Gastrocnemius medialis (tissue), 4 donors: Measurements from ENCODE around the gene DCST1. TPM values are rescaled to one million over a fixed set of nuclear protein-coding genes. Genes with fewer than 3 reads are reported as not detected.
A peak's percentile ranks its signal among the peaks of the same experiment; 100 is the strongest.

Experiments used
- ATAC-seq, 2 donors: fragments of 150-250 bp; one replicate each; pipeline ENCODE4 v1.9.1; 2016
- DNase-seq, 2 donors: peaks; one replicate each; pipeline ENCODE4 v3.0.0-alpha.2; 2019
- H3K27ac ChIP-seq, 4 donors: fragments of 200-600 bp; sonication (generic); 1 replicate in 1 of 4; 2 replicates in 3 of 4; pipeline ENCODE4 v1.5.1; 2016 to 2018; ENCODE audit warnings: mild to moderate bottlenecking in 2 of 4, moderate library complexity in 1 of 4
- H3K27me3 ChIP-seq, 3 donors: fragments of 200-600 bp; sonication (generic) in 2 of 3; 1 replicate in 1 of 3; 2 replicates in 2 of 3; pipeline versions ENCODE4 v1.5.1 to v1.6.0; 2016 to 2019; ENCODE audit warnings: mild to moderate bottlenecking in 1 of 3, moderate library complexity in 1 of 3
- H3K36me3 ChIP-seq, 2 donors: fragments of 200-600 bp; sonication (generic) in 1 of 2; one replicate each; pipeline ENCODE4 v1.5.1; 2017 to 2018
- H3K4me1 ChIP-seq, 2 donors: fragments of 200-600 bp; sonication (generic) in 1 of 2; one replicate each; pipeline ENCODE4 v1.5.1; 2016 to 2017; ENCODE audit warnings: mild to moderate bottlenecking in 2 of 2
- H3K4me3 ChIP-seq, 4 donors: fragments of 200-600 bp; sonication (generic) in 3 of 4; 1 replicate in 1 of 4; 2 replicates in 3 of 4; pipeline ENCODE4 v1.5.1; 2016 to 2019; ENCODE audit warnings: mild to moderate bottlenecking in 2 of 4
- H3K9me3 ChIP-seq, 3 donors: fragments of 200-600 bp; sonication (generic) in 2 of 3; 1 replicate in 1 of 3; 2 replicates in 2 of 3; pipeline ENCODE4 v1.5.1; 2016 to 2019
- POLR2A ChIP-seq, 2 donors: fragments of 450-650 bp; IDR thresholded peaks; one replicate each; pipeline ENCODE4 v1.6.1; 2017; ENCODE audit warnings: antibody characterized with exemption in 2 of 2, mild to moderate bottlenecking in 2 of 2, moderate library complexity in 2 of 2
- in situ Hi-C, 4 donors: fragments of 200-750 bp; cut with MboI; loops; one replicate each; pipeline versions ENCODE4 v1.15.0 to v1.8.0; 2017; ENCODE audit warnings: low sequenced_read_pairs in 4 of 4
- intact Hi-C: fragments of 100-400 bp; cut with DNase I; formaldehyde crosslinking; loops from one replicate; pipeline ENCODE4 v1.15.1; 2023; ENCODE audit warnings: low total_unique reads
- total RNA-seq, 4 donors: library from RNA; depleted of rRNA; stranded (reverse); fragments of >200 nt; gene quantifications; one replicate each; pipeline versions ENCODE4 v1.1.0 to v1.2.3, GENCODE V29; 2016
- TF ChIP-seq, protein P1 (sequence below), 5 experiments: fragments of 450-650 bp in 3 of 5; fragments of 200-600 bp in 2 of 5; sonication (generic) in 2 of 5; IDR thresholded peaks in 4 of 5; conservative IDR thresholded peaks in 1 of 5; 1 replicate in 4 of 5; 2 replicates in 1 of 5; pipeline ENCODE4 v1.5.1; 2016 to 2019; ENCODE audit warnings: antibody characterized with exemption in 5 of 5, mild to moderate bottlenecking in 3 of 5, moderate library complexity in 3 of 5

Gene DCST1
- total RNA-seq, 4 donors from 2014 or later = 0.13 to 0.35 TPM; not detected in 2

DNA sequence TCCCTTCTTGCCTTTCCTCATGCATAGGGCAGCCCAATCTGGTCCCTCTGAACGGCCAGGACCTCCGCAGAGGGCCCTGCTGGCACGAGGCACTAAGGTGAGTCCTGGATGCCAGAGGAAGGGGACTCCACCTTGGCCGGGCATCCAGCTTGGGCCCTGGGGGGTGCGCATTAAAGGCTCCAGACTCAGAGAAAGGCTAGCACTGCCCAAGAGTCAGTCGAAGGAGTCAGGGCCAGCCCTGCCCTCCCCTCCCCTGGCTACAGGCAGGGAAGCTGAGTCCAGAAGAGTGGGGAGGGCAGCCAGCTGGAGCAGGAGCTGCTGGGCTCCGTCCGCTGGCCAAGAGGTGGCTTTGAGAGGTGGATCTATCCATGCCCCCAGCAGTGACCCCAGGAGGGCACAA lies 27.1 kb downstream of the DCST1 start:
- Histone ChIP-seq H3K27ac (no peak overlapping the region), H3K4me1 (peaks cover 9 to 18% of the 10 kb centered on the region in 2 donors), H3K27me3 (no peaks in the 10 kb centered on the region), H3K36me3 (peaks cover 0 to 50% of the 10 kb centered on the region in 2 donors), H3K4me3 (no peak overlapping the region), H3K9me3 (no peaks in the 10 kb centered on the region)
- no peak for DNase-seq
- in situ Hi-C loops (loop anchor here in 1 of 4 donors (25.0 kb wide), 1 partner anchor 98 kb away; the partner anchor contains the start of genes CKS1B, PBXIP1, PYGO2 and SHC1), intact Hi-C loops (loop anchor here (1.0 kb wide), 1 partner anchor 15 kb away; no protein-coding TSS in a partner anchor)
- TF ChIP-seq POLR2A (IDR thresholded peaks at IDR 0.05) = no peak
- TF ChIP-seq, protein P1, sequence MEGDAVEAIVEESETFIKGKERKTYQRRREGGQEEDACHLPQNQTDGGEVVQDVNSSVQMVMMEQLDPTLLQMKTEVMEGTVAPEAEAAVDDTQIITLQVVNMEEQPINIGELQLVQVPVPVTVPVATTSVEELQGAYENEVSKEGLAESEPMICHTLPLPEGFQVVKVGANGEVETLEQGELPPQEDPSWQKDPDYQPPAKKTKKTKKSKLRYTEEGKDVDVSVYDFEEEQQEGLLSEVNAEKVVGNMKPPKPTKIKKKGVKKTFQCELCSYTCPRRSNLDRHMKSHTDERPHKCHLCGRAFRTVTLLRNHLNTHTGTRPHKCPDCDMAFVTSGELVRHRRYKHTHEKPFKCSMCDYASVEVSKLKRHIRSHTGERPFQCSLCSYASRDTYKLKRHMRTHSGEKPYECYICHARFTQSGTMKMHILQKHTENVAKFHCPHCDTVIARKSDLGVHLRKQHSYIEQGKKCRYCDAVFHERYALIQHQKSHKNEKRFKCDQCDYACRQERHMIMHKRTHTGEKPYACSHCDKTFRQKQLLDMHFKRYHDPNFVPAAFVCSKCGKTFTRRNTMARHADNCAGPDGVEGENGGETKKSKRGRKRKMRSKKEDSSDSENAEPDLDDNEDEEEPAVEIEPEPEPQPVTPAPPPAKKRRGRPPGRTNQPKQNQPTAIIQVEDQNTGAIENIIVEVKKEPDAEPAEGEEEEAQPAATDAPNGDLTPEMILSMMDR (IDR thresholded peaks at IDR 0.05 in 4 of 5, conservative IDR thresholded peaks at IDR 0.05 in 1 of 5) = no peak
- no peak for ATAC-seq

GRCh38 chr1:155061381-155062150 lies 27.9 kb downstream of the DCST1 start:
- in situ Hi-C loops = loop anchor here in 1 of 4 donors (25.0 kb wide), 1 partner anchor 99 kb away; the partner anchor contains the start of genes CKS1B, PBXIP1, PYGO2 and SHC1
- TF ChIP-seq, protein P1 (IDR thresholded peaks at IDR 0.05 in 4 of 5, conservative IDR thresholded peaks at IDR 0.05 in 1 of 5) = peak; percentile 98 to 100 (median 99)
- TF ChIP-seq POLR2A (IDR thresholded peaks at IDR 0.05) = no peak
- Histone ChIP-seq H3K27ac (no peak overlapping the region), H3K36me3 (peaks cover 0 to 42% of the 10 kb centered on the region in 2 donors), H3K4me1 (peaks cover 9 to 18% of the 10 kb centered on the region in 2 donors), H3K9me3 (no peaks in the 10 kb centered on the region), H3K4me3 (no peak overlapping the region), H3K27me3 (no peaks in the 10 kb centered on the region)
- intact Hi-C loops = loop anchor here (1.0 kb wide), 1 partner anchor 16 kb away; no protein-coding TSS in a partner anchor
- ATAC-seq (peak; percentile 48 to 66), DNase-seq (peak; percentile 38 to 74)

DNA sequence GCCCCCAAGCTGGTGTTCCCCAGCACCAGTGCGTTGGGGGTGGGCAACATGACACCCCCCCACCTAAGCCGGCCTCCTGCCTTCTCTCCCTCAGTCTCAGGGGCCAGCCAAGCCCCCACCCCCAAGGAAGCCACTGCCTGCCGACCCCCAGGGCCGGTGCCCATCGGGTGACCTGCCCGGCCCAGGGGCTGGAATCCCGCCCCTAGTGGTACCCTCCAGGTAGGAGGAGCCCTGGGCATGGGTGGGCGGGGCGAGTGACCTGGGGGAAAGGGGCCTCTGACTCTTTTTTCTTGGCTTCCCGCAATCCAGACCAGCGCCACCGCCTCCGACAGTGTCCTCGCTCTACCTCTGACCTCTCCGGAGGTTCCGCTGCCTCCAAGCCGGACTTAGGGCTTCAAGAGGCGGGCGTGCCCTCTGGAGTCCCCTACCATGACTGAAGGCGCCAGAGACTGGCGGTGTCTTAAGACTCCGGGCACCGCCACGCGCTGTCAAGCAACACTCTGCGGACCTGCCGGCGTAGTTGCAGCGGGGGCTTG lies 28.6 kb downstream of the DCST1 start:
- H3K27ac ChIP-seq = no peak overlapping the region
- H3K4me1 ChIP-seq = peaks cover 9 to 18% of the 10 kb centered on the region in 2 donors
- ATAC-seq = no peak
- TF ChIP-seq, protein P1 (IDR thresholded peaks at IDR 0.05 in 4 of 5, conservative IDR thresholded peaks at IDR 0.05 in 1 of 5) = no peak
- TF ChIP-seq POLR2A (IDR thresholded peaks at IDR 0.05) = no peak
- in situ Hi-C loops (loop anchor here in 1 of 4 donors (25.0 kb wide), 1 partner anchor 100 kb away; the partner anchor contains the start of genes CKS1B, PBXIP1, PYGO2 and SHC1), intact Hi-C loops (no loop called here)
- no peaks in the 10 kb centered on the region for H3K9me3 ChIP-seq
- H3K27me3 ChIP-seq = no peaks in the 10 kb centered on the region
- H3K36me3 ChIP-seq = peaks cover 0 to 35% of the 10 kb centered on the region in 2 donors
- no peak for DNase-seq
- peak overlapping the region in 2 of 4 donors; percentile 77 to 91 for H3K4me3 ChIP-seq

- Histone ChIP-seq H3K27ac (no peak overlapping the region), H3K4me1 (peaks cover 9 to 18% of the 10 kb centered on the region in 2 donors), H3K36me3 (peaks cover 0 to 30% of the 10 kb centered on the region in 2 donors), H3K27me3 (no peaks in the 10 kb centered on the region), H3K4me3 (peak overlapping the region; percentile 60 to 91 (median 78)), H3K9me3 (no peaks in the 10 kb centered on the region)
- no peak for TF ChIP-seq POLR2A (IDR thresholded peaks at IDR 0.05)
- TF ChIP-seq, protein P1 (IDR thresholded peaks at IDR 0.05 in 4 of 5, conservative IDR thresholded peaks at IDR 0.05 in 1 of 5) = peak; percentile 44 to 61 (median 56)
- DNase-seq = no peak
- in situ Hi-C loops = loop anchor here in 1 of 4 donors (25.0 kb wide), 1 partner anchor 101 kb away; the partner anchor contains the start of genes CKS1B, PBXIP1, PYGO2 and SHC1
- ATAC-seq = no peak
- intact Hi-C loops = loop anchor here (1.0 kb wide), 1 partner anchor 22 kb away; no protein-coding TSS in a partner anchor
Observed at GRCh38 chr1:155062702-155063411, 29.2 kb downstream of the DCST1 start.
